GM21360 (cell line): ENCODE results near the gene SERPINA1.

Experiments used
- ATAC-seq: cut with Tn5 transposase; IDR thresholded peaks from one replicate; pipeline ENCODE4 v1.9.1; 2021; ENCODE audit warnings: mild to moderate bottlenecking, moderate library complexity; ENCODE audit not compliant: unreplicated experiment

Gene SERPINA1

DNA sequence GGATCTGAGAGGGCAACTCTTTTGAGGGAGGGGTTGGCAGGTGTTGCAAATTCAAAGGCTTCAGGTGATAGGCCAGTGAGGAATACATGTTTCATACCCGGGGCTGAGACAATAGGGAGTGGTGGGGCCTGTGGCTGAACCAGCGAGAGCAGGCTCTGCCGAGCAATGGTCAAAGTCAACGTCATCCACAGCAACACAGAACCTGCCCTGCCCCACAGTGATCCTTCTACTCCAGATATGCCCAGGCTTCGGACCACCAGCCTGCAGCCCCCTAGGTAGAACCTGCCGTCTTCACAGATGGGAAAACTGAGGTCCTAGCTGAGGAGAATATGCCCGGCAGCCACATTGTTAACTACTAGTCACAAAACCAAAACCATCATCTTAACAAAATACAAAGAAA is 4.1 kb downstream of the SERPINA1 start:
- no peak for ATAC-seq

DNA sequence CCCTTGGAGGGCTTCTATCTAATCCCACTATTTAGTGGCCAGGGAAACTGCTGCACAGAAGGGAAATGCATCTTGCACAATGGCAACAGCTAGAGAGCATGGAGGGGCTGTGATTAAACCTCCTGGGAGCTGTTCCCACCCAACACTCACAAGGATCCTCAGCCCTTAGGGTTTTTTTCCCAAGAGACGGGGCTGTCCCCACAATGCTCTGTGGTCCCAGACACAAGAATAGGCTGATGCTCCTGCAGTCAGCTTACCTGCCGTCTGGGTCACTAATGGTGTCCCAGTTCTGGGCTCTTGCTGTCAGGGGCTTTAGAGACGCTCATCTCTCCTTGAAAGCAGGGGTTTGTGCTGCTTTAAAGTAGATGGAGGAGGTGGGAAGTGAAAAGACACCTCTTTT is 4.6 kb downstream of the SERPINA1 start:
- no peak for ATAC-seq

DNA sequence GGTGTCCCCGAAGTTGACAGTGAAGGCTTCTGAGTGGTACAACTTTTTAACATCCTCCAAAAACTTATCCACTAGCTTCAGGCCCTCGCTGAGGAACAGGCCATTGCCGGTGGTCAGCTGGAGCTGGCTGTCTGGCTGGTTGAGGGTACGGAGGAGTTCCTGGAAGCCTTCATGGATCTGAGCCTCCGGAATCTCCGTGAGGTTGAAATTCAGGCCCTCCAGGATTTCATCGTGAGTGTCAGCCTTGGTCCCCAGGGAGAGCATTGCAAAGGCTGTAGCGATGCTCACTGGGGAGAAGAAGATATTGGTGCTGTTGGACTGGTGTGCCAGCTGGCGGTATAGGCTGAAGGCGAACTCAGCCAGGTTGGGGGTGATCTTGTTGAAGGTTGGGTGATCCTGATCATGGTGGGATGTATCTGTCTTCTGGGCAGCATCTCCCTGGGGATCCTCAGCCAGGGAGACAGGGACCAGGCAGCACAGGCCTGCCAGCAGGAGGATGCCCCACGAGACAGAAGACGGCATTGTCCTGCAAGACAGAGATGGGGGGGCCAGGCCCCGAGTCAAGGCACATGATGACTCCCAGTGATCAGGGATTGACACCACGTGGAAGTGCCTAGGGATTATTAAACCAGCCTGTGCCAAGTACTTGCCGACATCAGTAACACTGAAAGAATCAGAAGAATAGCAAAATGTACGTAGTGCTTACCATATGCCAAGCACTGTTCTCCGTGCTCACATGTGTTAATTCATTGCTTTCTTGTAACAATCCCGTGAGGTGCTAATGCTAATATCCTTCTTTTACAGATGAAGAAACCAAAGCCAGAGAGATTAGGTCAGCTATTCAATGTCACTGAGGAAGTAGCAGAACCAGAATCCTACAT is 5.4 kb downstream of the SERPINA1 start:
- no peak for ATAC-seq

DNA sequence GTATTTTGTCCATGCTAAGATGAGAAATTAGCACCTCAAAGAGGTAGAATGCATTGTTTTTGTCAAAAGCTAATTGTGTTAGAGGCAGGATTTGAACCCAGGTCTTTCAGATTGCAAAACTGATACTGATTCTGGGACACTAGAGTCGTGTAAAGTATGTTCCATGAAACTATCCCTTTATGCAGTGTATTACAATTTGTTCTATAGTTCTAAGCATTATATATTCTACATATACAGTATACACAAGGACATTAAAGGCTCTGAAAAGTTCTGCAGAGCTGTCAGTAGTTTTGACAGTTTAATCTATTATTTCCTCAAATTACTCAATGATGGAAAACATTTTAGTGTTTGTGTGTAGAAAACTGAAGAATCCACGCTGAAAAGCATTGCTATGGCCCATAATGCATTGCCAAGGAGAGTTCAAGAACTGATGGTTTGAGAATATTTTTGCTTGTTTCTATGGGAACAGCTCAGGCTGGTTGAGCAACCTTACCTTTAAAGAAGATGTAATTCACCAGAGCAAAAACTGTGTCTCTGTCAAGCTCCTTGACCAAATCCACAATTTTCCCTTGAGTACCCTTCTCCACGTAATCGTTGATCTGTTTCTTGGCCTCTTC is 6.2 kb downstream of the SERPINA1 start:
- no peak for ATAC-seq

DNA sequence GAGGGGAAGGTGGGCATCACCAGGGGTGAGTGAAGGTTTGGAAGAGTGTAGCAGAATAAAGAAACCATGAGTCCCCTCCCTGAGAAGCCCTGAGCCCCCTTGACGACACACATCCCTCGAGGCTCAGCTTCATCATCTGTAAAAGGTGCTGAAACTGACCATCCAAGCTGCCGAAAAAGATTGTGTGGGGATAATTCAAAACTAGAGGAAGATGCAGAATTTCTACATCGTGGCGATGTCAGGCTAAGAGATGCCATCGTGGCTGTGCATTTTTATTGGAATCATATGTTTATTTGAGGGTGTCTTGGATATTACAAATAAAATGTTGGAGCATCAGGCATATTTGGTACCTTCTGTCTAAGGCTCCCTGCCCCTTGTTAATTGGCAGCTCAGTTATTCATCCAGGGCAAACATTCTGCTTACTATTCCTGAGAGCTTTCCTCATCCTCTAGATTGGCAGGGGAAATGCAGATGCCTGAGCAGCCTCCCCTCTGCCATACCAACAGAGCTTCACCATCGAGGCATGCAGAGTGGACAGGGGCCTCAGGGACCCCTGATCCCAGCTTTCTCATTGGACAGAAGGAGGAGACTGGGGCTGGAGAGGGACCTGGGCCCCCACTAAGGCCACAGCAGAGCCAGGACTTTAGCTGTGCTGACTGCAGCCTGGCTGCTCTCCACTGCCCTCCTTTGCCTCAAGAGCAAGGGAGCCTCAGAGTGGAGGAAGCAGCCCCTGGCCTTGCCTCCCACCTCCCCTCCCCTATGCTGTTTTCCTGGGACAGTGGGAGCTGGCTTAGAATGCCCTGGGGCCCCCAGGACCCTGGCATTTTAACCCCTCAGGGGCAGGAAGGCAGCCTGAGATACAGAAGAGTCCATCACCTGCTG is 7.0 kb downstream of the SERPINA1 start:
- no peak for ATAC-seq

DNA sequence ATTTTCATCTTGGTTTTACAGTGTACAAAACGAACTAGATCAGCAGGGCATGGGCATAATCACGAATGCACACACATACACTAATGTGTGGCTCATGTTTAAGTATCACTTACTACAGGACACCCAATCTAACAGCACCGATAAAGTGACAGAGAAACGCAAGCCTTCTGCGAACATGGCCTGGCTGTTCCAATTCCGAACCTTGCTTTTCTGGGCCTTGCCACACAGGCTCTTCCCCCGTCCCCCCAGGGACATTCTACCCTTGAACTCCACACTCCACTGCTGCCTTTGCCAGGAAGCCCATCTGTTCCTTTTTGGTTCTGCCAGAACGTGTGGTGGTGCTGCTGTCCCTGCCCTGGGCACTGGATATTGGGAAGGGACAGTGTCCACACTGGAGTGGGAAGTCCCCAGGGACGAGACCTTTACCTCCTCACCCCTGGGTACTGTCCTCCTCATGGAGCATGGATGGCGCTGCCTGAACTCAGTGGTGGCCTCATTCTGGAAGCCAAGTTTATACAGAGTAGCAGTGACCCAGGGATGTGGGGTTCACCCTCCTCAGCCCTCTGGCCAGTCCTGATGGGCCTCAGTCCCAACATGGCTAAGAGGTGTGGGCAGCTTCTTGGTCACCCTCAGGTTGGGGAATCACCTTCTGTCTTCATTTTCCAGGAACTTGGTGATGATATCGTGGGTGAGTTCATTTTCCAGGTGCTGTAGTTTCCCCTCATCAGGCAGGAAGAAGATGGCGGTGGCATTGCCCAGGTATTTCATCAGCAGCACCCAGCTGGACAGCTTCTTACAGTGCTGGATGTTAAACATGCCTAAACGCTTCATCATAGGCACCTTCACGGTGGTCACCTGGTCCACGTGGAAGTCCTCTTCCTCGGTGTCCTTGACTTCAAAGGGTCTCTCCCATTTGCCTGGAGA is 7.9 kb downstream of the SERPINA1 start:
- no peak for ATAC-seq

DNA sequence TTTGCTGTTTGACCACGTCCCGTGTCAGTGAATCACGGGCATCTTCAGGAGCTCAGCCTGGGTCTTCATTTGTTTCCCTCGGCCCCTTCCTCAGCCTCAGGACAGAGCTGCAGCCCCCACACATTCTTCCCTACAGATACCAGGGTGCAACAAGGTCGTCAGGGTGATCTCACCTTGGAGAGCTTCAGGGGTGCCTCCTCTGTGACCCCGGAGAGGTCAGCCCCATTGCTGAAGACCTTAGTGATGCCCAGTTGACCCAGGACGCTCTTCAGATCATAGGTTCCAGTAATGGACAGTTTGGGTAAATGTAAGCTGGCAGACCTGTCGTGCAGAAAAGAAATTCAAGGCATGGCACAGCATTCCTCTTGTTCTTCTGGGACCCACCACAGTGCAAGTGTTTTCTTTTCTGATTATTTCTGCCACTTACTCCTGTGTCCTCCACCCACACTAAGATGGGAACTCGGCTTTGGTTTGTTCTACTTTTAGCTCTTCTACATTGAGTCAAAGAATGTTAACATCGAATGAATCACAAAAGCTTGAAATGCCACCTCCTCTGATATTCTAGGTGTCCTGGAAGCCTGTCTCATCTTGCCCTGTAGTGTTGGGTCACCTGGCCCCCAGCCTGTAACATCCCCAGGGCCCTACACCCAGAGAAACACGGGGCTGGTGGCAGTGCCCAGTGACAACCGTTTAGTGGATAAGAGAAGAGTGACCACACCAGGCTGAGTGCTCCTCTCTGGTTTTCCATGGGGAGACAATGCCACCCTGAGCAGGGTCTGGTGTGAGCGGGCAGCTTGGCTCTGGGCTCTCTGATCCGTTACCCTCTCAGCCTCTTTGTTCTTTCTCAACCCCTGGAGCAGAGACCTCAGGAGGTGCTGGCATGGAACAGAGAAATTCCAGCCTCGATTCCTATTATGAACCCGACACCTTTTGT is 8.8 kb downstream of the SERPINA1 start:
- ATAC-seq: no peak

DNA sequence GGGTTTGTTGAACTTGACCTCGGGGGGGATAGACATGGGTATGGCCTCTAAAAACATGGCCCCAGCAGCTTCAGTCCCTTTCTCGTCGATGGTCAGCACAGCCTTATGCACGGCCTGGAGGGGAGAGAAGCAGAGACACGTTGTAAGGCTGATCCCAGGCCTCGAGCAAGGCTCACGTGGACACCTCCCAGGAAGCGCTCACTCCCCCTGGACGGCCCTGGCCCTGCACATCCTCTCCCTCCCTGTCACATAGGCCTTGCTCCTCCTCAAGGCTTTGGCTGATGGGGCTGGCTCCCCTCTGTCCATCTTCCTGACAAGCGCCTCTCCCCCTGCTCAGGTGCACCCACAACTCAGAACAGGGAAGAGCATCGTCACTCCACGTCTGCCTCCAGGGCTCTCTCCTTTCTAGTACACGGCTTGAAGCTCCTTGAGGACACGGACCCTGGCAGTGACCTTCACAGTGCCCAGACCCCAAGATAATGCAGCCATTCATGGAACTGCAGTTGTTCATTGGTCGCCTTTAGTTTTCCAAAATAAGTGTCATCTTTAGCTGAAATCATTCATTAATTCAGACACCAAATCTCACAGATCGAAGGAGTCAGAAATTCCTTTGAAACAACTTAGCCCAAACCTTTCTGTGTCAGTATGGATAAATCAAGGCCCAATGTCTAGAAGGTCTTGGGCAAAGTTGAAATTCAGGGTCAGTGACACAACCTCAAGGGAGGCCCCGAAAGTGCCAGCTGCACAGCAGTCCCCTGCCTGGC is 9.7 kb downstream of the SERPINA1 start:
- ATAC-seq: no peak

DNA sequence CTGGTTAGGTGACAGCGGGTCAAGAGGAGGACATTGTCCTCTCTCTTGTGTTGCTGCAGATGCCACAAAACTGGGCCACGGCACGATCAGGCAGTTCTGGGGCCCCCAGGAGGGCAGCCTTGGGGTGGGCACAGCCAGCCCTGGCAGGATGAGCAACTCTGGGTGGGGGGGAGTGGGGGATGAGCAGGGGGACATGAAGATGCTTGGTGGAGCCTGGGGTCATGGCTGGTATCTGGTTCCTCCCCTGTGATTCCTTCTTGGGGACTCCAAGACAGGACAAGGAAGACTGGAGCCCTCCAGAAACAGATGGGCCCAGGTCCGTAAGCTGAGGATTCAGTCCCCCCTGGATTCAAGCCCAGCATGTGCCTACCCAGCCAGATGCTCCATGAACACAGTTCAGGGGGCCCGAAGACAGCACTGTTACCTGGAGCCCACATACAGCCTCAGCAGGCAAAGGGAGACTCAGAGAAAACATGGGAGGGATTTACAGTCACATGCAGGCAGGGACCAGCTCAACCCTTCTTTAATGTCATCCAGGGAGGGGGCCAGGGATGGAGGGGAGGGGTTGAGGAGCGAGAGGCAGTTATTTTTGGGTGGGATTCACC is 10.4 kb downstream of the SERPINA1 start:
- no peak for ATAC-seq

DNA sequence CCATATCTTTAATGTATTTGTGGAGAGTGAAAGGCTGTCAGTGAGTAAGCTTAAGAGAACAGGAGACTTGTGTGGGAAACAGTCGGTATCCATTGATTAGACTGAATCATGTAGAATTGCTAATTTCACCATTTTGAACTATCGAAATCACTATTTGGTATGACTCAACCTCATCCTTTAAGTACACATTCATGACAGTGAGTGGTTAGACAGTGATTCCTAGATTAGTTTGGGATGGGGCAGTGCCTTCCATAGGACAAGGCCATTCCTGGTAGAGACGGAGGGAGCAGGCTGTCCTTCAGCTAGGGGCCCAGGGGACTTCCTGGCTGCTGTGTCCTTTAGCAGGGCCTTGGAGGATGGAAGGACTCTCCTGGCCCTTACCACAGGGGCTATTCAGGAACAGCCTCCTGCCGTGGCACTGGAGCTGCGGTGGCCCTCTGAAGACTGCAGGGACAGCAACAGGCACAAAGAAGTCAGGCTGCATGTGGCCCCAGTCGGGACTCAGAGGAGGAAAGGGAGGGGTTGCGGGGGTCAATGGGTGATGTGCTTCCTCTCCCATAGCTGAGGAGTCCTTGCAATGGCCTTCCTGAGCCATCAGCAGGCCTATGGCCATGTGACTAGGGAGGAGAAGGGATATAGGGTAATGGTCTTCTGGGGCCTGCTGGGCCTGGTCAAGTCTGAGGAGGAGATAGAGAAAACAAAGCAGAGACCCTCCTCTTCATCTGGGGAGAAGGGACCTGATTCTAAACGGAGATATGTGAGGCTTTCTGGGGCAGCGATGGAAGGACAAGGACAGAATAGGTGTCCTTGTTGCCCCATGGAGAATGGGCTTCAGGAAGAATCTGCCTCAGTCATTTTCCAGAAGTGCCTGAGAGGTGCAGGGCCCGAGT is 11.2 kb downstream of the SERPINA1 start:
- ATAC-seq: no peak

DNA sequence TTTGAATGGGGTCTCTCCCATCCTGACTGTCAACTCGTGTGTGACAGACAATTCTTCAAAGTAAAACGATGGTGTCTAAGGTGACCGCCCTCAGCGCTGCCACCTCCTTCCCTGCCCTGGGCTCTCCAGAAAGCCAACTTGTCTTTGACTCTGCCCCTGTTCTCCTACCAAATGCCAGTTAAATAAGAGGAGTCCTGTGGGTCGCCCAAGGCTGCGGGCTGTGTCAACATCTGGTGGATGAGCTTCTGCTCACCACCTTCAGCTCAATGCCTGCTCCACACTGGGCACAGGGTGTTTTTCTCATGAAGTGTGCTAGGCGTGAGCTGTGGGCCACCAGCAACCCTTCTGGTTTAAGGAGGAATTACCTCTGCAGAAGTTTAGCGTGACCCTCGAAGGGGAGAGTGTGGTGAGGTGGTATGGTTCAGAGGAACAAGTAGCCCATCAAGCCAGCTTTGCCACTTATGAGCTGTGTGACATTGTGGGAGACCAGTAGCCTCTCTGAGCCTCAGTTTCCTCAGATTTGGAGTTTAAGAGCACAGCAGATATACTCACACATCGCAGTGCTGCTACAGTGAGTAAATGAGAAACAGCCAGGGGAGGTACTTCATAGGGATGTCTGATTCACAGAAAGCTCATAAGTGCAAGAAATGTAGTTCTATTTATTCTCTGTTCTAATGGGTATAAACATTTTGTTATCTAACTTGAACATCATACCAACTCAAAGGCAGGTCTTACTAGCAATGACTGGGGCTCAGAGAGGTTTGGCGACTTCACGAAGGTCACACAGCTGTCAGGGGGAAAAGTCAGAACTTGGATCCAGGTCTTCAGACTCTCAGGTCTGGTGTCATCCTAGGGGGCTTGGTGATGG is 12.1 kb downstream of the SERPINA1 start:
- no peak for ATAC-seq

DNA sequence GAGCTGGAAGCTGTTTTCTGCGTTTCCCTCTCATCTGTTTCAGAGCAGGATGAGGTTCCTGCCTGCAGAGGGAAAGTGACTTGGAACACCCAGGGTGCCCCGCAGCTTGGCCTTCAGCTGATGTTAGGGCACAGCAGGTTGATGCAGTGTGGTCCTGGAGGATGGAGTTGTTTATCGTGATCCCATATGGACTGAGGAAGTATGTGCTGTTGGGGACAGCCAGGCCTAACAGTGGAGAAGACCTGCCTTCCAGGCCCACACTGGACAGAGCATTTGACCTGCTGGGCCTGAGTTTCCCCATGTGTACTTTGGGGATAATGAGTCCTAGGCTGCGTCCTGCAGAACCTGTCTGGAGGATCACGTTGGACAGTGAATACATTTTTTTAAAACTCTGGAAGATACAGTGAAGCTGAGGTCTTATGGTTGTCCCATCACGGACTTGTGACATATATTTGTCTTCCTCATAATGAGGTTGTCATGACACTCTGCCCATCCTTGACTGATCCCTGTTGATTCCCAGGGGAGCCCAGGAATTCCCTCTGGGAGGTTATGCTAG is 12.8 kb downstream of the SERPINA1 start:
- ATAC-seq: no peak

DNA sequence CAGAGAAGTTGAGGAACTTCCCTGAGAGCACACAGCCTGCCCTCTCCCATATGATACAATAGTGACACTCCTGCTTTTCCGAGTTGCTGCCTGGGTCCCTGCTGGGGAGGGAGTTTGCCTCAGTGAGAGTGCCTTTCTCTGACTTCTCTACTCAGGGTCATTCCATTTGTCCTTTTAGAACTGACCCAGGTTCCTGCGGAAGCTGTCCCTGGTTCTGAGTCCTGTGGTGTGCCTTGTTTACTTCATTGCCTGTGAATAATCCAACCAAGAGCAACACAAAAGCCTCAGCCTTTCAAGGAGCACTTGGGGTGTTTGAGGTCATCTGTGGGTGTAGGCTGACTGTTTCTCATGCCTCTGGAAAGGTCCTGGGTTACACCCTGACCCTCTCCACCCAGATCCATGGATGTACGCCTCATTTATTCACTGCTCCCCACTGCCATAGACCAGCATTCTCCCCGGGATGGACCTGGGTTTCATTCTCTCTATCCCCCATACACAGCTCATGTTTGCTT is 13.6 kb downstream of the SERPINA1 start:
- no peak for ATAC-seq

DNA sequence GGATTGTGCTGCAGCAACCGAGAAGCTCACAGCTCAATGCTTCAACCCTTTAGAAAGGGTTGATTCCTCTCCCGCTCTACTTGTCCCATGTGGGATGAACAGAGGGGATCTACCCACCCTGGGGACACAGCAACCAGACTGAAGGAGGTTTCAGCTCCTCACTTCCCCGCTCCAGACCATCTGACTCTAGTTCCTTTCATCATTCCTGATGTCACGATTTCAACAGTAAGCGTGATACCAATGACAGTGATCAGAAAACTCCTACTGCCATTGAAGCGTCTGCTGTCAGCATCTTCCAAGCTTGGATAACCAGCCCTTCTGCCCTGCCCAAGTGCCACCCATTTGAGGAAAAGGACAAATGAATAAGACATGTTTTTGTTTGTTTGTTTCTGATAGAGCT is 14.3 kb downstream of the SERPINA1 start:
- ATAC-seq: no peak

DNA sequence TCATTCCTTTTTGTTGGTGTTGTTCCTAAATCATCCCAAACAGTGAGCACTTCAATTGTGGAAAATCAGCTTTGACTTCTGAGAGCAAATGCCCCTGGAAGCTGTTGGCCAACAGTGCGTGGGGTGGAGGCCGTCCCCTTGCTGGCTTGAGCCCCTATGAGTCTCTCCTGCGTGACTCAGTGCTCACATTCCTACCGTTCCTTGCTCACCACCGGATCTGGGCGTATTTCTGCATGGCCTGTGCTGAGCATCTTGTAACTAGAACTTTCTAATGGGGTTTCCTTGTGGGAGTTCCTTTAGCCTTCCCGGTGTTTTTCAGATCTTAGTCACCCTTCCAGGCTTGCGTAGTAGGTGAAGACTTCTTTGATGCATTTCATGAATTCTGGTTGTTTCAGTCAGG is 14.7 kb downstream of the SERPINA1 start:
- no peak for ATAC-seq
